GM23338 (cell line): Measurements from ENCODE around the gene DCAKD.

Experiments used
- EZH2phosphoT487 ChIP-seq: fragments of 200-600 bp; sonication (generic); IDR thresholded peaks from one replicate; pipeline ENCODE4 v1.8.1; 2018; ENCODE audit warnings: antibody characterized with exemption; ENCODE audit not compliant: unreplicated experiment
- POLR2AphosphoS5 ChIP-seq: IDR thresholded peaks from 2 replicates; pipeline ENCODE4 v1.6.1; 2016; ENCODE audit warnings: antibody characterized with exemption, low read depth
- TF ChIP-seq, protein P1 (sequence below), 2 experiments: fragments of 200-600 bp in 1 of 2; sonication (generic) in 1 of 2; conservative IDR thresholded peaks; 2 replicates each; pipeline versions ENCODE4 v1.5.1 to v1.6.1; 2016 to 2017; ENCODE audit warnings: antibody characterized with exemption in 2 of 2, low read depth in 2 of 2, mild to moderate bottlenecking in 2 of 2, moderate library complexity in 1 of 2
- TF ChIP-seq, protein P2 (sequence below): IDR thresholded peaks from one replicate; pipeline ENCODE4 v1.6.1; 2018; ENCODE audit warnings: antibody characterized with exemption; ENCODE audit not compliant: unreplicated experiment

DNA sequence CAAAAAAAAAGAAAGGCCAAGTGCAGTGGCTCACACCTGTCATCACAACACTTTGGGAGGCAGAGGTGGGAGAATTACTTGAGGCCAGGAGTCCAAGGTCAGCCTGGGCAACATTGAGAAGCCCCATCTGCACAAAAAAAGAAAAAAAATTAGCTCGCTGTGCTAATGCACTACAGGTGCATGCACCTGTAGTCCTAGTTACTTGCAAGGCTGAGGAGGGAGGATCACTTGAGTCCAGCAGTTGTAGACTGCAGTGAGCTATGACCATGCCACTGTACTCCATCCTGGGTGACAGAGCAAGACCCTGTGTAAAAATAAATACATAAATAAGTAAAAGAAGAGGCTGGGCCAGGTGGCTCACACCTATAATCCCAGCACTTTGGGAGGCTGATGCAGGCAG lies 39.7 kb downstream of the DCAKD start:
- TF ChIP-seq, protein P1, sequence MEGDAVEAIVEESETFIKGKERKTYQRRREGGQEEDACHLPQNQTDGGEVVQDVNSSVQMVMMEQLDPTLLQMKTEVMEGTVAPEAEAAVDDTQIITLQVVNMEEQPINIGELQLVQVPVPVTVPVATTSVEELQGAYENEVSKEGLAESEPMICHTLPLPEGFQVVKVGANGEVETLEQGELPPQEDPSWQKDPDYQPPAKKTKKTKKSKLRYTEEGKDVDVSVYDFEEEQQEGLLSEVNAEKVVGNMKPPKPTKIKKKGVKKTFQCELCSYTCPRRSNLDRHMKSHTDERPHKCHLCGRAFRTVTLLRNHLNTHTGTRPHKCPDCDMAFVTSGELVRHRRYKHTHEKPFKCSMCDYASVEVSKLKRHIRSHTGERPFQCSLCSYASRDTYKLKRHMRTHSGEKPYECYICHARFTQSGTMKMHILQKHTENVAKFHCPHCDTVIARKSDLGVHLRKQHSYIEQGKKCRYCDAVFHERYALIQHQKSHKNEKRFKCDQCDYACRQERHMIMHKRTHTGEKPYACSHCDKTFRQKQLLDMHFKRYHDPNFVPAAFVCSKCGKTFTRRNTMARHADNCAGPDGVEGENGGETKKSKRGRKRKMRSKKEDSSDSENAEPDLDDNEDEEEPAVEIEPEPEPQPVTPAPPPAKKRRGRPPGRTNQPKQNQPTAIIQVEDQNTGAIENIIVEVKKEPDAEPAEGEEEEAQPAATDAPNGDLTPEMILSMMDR (conservative IDR thresholded peaks at IDR 0.05; ENCODE audit: low read depth in 2 of 2): no peak
- TF ChIP-seq, protein P2, sequence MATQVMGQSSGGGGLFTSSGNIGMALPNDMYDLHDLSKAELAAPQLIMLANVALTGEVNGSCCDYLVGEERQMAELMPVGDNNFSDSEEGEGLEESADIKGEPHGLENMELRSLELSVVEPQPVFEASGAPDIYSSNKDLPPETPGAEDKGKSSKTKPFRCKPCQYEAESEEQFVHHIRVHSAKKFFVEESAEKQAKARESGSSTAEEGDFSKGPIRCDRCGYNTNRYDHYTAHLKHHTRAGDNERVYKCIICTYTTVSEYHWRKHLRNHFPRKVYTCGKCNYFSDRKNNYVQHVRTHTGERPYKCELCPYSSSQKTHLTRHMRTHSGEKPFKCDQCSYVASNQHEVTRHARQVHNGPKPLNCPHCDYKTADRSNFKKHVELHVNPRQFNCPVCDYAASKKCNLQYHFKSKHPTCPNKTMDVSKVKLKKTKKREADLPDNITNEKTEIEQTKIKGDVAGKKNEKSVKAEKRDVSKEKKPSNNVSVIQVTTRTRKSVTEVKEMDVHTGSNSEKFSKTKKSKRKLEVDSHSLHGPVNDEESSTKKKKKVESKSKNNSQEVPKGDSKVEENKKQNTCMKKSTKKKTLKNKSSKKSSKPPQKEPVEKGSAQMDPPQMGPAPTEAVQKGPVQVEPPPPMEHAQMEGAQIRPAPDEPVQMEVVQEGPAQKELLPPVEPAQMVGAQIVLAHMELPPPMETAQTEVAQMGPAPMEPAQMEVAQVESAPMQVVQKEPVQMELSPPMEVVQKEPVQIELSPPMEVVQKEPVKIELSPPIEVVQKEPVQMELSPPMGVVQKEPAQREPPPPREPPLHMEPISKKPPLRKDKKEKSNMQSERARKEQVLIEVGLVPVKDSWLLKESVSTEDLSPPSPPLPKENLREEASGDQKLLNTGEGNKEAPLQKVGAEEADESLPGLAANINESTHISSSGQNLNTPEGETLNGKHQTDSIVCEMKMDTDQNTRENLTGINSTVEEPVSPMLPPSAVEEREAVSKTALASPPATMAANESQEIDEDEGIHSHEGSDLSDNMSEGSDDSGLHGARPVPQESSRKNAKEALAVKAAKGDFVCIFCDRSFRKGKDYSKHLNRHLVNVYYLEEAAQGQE: no peak
- TF ChIP-seq POLR2AphosphoS5 (no peak), EZH2phosphoT487 (no peak)
